Neutrophil (primary cell): ENCODE results near the gene ABI1.

Experiments
- H3K27ac ChIP-seq: fragments of 200-600 bp; sonication (generic); 2 replicates; pipeline ENCODE4 v1.5.1; 2016; ENCODE audit warnings: mild to moderate bottlenecking, moderate library complexity
- H3K27me3 ChIP-seq: fragments of 200-600 bp; sonication (generic); 2 replicates; pipeline ENCODE4 v1.6.0; 2016; ENCODE audit warnings: mild to moderate bottlenecking
- H3K36me3 ChIP-seq: fragments of 200-600 bp; sonication (generic); 2 replicates; pipeline ENCODE4 v1.5.1; 2017
- H3K4me1 ChIP-seq, 2 experiments: fragments of 200-600 bp in 1 of 2; sonication (generic) in 1 of 2; 1 replicate in 1 of 2; 2 replicates in 1 of 2; pipeline versions ENCODE4 v1.5.1 to v1.6.1; 2013 to 2016; ENCODE audit warnings: low read depth in 1 of 2, low read length in 1 of 2, mild to moderate bottlenecking in 1 of 2, moderate library complexity in 1 of 2; ENCODE audit not compliant: control insufficient read depth in 1 of 2, insufficient read depth in 1 of 2
- H3K4me3 ChIP-seq, 2 experiments: fragments of 200-600 bp in 1 of 2; sonication (generic) in 1 of 2; 1 replicate in 1 of 2; 2 replicates in 1 of 2; pipeline ENCODE4 v1.5.1; 2013 to 2016; ENCODE audit warnings: low read depth in 1 of 2, low read length in 1 of 2, mild to moderate bottlenecking in 1 of 2, moderate library complexity in 1 of 2
- H3K9me3 ChIP-seq: fragments of 200-600 bp; sonication (generic); 2 replicates; pipeline ENCODE4 v1.5.1; 2016
- TF ChIP-seq, protein P1 (sequence below): fragments of 200-600 bp; sonication (generic); IDR thresholded peaks from 2 replicates; pipeline ENCODE4 v1.5.1; 2016; ENCODE audit warnings: antibody characterized with exemption

ABI1 gene

DNA sequence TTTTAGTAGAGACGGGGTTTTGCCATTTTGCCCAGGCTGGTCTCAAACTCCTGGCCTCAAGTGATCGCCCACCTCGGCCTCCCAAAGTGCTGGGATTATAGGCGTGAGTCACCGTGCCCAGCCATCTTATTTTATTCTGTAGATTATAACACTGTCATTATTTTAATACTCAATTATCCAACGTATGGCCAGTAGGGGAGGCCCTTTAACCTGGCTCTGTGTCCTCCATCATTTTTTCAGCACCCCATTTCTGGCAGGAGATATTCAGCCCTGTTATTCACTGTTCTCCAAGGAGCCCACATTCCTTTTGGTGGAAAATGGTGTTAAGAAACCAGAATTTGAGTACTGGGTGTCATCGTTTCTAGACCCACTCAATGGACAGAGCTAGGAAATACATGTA lies 131.8 kb downstream of the ABI1 start:
- Histone ChIP-seq H3K4me3 (no peak overlapping the region), H3K27ac (no peak overlapping the region), H3K4me1 (peaks cover 0 to 3% of the 10 kb centered on the region in 2 experiments), H3K9me3 (no peaks in the 10 kb centered on the region), H3K36me3 (peaks cover 31% of the 10 kb centered on the region), H3K27me3 (no peaks in the 10 kb centered on the region)
- TF ChIP-seq, protein P1, sequence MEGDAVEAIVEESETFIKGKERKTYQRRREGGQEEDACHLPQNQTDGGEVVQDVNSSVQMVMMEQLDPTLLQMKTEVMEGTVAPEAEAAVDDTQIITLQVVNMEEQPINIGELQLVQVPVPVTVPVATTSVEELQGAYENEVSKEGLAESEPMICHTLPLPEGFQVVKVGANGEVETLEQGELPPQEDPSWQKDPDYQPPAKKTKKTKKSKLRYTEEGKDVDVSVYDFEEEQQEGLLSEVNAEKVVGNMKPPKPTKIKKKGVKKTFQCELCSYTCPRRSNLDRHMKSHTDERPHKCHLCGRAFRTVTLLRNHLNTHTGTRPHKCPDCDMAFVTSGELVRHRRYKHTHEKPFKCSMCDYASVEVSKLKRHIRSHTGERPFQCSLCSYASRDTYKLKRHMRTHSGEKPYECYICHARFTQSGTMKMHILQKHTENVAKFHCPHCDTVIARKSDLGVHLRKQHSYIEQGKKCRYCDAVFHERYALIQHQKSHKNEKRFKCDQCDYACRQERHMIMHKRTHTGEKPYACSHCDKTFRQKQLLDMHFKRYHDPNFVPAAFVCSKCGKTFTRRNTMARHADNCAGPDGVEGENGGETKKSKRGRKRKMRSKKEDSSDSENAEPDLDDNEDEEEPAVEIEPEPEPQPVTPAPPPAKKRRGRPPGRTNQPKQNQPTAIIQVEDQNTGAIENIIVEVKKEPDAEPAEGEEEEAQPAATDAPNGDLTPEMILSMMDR: no peak

DNA sequence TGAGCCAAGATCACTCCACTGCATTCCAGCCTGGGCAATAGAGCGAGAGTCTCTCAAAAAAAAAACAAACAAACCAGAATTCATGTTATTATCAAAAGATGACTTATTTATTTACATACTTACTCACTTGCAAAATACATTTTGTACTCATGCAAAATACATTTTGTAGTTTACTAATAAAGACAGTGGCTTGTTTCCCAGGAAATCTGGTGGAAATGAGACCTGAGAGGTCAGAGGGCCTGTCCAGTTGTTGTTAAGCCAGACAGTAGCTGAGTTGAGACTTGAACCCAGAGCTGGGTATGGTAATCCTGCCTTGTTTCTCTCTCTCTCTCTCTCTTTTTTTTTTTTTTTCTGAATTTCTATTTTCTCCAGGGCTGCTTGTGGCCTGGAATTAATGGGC lies 133.8 kb downstream of the ABI1 start:
- H3K27ac ChIP-seq: no peak overlapping the region
- H3K4me1 ChIP-seq: peaks cover 0 to 3% of the 10 kb centered on the region in 2 experiments
- no peak overlapping the region for H3K4me3 ChIP-seq
- peaks cover 24% of the 10 kb centered on the region for H3K36me3 ChIP-seq
- H3K9me3 ChIP-seq: no peaks in the 10 kb centered on the region
- TF ChIP-seq, protein P1: no peak
- H3K27me3 ChIP-seq: no peaks in the 10 kb centered on the region

DNA sequence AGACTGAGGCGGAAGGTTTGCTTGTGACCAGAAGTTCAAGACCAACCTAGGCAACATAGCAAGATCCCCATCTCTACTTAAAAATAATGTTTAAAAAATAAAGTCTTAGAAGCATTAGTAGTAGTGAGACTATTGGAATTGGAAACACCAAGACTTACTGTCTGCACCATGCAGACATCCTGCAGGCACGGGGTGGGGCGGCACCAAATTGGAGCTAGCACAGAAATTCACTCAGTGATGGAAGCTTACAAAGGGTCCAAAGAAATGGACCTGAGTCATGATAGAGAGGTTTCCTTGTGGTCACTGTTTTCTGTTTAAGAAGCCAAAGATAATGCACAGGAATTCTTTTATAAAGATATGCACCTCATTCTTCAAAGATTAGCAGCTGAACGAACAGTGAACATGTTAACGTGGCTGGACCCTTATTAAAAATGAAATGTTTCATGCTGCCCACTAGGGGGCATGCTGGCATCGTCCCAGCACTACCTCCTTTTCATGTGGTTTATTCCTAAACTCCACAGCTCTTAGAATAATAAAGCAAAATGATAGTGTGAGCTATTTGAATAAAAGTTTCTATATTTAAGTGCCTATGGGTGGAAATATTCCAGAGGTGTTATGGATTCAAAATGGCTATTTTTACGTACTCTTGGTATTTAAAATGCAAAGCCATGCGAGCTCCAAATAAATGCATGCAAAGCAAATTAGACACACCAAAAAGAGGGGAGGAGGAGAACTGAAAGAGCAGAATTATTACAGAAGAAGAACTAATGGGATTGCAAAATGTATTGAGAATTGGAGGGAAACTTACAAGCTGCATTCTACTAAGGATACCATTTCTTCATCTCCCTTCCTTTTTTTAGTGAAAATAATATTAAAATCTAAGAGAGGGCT lies 134.7 kb downstream of the ABI1 start:
- Histone ChIP-seq H3K9me3 (no peaks in the 10 kb centered on the region), H3K4me1 (peaks cover 0 to 3% of the 10 kb centered on the region in 2 experiments), H3K27me3 (no peaks in the 10 kb centered on the region), H3K4me3 (no peak overlapping the region), H3K27ac (no peak overlapping the region), H3K36me3 (peaks cover 22% of the 10 kb centered on the region)
- TF ChIP-seq, protein P1: peak; percentile 72

DNA sequence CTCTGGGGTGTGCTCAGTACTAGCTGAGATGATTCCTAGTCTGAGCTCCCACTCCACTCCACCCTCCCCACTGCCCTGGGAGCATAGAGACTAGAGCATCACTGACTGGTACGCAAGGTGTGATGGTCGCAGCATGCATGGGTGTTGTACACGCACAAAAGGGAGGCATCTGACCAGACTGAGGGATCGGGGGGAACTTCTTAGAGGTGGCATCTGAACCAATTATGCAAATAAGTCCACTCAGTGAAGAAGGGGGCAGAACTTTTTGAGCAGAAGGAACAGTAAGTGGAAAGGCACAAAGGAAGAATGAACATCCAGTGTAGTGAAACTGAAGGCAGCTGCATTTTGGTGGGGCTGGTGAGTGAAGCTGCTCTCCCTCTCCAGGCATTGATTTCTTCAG lies 137.7 kb downstream of the ABI1 start:
- H3K27ac ChIP-seq: no peak overlapping the region
- H3K27me3 ChIP-seq: no peaks in the 10 kb centered on the region
- H3K4me1 ChIP-seq: peaks cover 0 to 3% of the 10 kb centered on the region in 2 experiments
- no peak overlapping the region for H3K4me3 ChIP-seq
- peaks cover 20% of the 10 kb centered on the region for H3K36me3 ChIP-seq
- TF ChIP-seq, protein P1: no peak
- no peaks in the 10 kb centered on the region for H3K9me3 ChIP-seq

DNA sequence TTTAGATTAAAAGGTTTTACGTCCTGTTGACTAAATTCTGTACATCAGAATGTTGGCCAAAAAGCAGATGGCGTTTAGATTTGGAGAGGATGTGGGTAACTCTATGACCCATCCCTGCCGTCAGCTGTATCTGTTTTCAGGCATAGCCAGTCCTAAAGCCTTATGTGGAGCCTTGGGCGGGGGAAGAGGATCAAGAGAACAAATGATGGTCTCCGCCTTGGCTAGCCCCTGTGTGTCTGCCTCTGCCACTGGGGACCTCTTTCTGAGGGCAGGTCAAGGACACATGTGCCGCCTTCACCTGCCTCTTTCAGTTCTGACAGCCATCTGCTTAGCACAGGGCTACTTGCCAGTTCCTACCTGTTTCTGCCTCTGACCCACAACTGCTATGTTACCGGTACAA lies 139.2 kb downstream of the ABI1 start:
- peaks cover 23% of the 10 kb centered on the region for H3K36me3 ChIP-seq
- peaks cover 0 to 3% of the 10 kb centered on the region in 2 experiments for H3K4me1 ChIP-seq
- no peak overlapping the region for H3K27ac ChIP-seq
- H3K4me3 ChIP-seq: no peak overlapping the region
- no peaks in the 10 kb centered on the region for H3K9me3 ChIP-seq
- H3K27me3 ChIP-seq: no peaks in the 10 kb centered on the region
- TF ChIP-seq, protein P1: no peak
